GM18519 (cell line): Measurements from ENCODE around the gene MZB1.

Experiments
- ATAC-seq: cut with Tn5 transposase; IDR thresholded peaks from one replicate; pipeline ENCODE4 v1.9.1; 2021; ENCODE audit warnings: mild to moderate bottlenecking, moderate library complexity; ENCODE audit not compliant: unreplicated experiment, low FRiP score

Gene MZB1

GRCh38 chr5:139341187-139341688 is 48.5 kb downstream of the MZB1 start:
- ATAC-seq: no peak

DNA sequence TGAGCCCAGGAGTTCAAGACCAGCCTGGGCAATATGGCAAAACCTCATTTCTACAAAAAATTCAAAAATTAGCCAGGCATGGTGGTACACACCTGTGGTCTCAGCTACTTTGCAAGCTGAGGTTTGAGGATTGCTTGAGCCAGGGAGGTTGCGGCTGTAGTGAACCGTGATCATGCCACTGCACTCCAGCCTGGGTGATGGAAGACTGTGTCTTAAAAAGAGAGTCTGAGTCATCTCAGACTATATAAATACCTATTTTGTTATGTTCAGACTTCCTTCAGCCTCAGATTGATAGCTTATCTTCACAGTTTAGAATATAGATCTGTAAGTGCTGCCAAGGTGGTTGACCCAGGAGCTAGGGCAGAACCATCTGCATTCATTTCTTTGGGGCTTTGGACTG is 49.7 kb downstream of the MZB1 start:
- no peak for ATAC-seq
